Left cardiac atrium (tissue), 4 donors: Measurements from ENCODE around the gene GLDC. TPM values are rescaled to one million over a fixed set of nuclear protein-coding genes. Genes with fewer than 3 reads are reported as not detected.

ENCODE experiments used
- ATAC-seq, 2 donors: fragments of 200-7000 bp; cut with Tn5 transposase; one replicate each; pipeline ENCODE4 v1.9.1; 2020; ENCODE audit warnings: mild to moderate bottlenecking in 2 of 2, moderate library complexity in 2 of 2
- DNase-seq: peaks from one replicate; pipeline ENCODE4 v3.0.0-alpha.2; 2020
- intact Hi-C, 2 donors: fragments of 100-400 bp; cut with DNase I; formaldehyde crosslinking; loops; one replicate each; pipeline versions ENCODE4 v1.14.1 to v1.15.1; 2022 to 2023
- total RNA-seq, 2 donors: library from RNA; stranded (reverse); fragmentation: NEBNext Ultra II Directional; extraction: Animal tissue kit (Norgen Biotek cat#: 25700); gene quantifications; one replicate each; pipeline ENCODE4 v1.2.1, GENCODE V29; 2021
- donor health status: DM: no; HTN: yes; CAD: no.
- donor health status: DM: no; HTN: yes; CAD: no; lungs with severe emphysema.
- donor health status: DM: yes; HTN: yes; CAD: no.
- donor health status: Dilated cardiomyopathy.

The GLDC gene
- total RNA-seq, 2 donors from 2014 or later = 0.21 to 0.24 TPM

DNA sequence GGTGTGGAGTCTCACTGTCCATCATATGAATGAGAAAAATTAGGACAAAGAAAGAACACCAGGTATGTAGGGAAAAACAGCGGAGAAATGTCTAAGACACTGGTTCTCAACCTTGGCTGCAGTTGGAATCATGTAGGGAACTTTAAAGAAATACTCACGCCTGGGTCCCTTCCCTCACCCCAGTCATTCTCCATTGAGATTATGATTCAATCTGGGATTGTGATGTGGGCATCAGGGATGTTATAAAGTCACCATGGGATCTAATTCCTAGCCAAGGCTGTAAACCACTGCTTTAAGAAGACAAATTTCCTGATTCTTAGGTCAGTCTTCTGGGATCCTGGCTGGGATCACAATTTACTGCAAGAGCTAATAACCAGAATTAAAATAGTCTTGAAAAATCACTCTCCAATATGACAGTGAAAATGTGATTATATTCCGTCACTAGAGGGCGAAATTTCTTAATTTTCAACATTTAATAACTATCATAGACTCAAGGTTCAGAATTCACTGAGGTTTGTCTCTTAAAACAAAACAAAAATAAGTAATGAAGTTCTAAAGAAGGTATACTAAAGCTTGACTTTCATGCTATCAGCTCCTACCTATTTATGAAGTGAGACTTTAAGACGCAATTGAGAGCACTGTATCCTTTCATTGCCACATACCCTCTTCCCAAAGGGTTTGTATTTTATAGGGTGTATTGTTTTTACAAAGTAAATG is 60.5 kb downstream of the GLDC start:
- ATAC-seq (no peak), DNase-seq (no peak)
- intact Hi-C loops = loop anchor here (5.0 to 10.0 kb wide), 2 partner anchors 82 to 150 kb away; no protein-coding TSS in a partner anchor

DNA sequence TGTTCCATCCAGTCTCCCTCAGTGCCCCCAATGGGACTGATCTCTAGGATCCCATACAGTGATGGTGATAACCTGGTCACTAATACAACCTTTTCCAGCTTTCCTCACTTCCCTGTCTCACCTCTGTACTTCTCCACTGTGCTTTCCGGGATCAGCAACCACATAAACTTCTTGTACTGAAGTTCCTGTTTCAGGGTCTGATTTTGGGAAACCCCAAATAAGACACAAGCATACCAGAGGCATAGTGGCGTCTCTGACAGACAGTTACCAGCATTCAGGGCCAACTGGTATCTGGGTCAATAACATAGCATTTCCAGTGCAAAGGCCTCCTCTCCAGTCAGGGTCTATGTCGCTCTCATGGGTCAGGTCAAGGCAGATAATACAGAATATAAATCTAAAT is 64.3 kb downstream of the GLDC start:
- ATAC-seq = no peak
- intact Hi-C loops = loop anchor here (10.0 kb wide), 1 partner anchor 154 kb away; no protein-coding TSS in a partner anchor
- no peak for DNase-seq

DNA sequence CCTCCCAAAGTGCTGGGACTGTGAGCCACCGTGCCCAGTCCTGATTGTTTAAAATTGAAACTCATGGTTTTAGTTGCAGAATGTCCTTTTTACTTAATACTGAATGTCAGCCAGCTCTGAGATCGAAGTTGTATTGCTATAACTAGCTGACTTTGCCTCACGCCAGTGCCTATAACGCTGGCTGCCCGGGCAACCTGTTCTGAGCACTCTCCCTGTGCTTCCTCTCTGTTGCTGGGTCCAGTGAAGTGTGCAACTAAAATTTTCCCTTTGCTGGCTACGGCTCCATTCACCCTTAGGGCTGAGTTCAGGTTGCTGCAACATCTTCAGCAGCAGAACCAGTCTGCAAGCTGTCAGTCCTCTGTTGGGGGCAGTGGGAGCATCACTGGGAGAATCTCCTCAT is 65.9 kb downstream of the GLDC start:
- DNase-seq (no peak), ATAC-seq (no peak)
- intact Hi-C loops = loop anchor here (10.0 kb wide), 1 partner anchor 155 kb away; no protein-coding TSS in a partner anchor

DNA sequence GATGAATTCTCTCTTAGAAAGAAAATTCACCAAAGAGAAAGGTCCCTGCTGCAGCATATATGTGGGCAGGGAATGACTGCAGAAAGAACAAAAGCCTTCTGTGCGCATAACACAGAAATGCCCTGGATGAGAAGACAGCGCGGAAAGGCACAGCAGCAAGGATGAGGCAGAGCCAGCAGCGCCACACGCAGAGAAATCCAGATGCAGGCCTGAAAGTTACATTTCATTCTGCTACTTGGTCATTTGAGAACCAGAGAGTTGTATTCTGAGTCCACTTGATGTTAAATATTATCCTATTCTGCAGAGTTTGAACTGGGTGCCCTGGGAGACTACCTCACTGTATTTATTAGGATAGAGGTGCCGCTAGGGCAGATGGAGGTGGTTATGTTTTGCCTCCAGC is 68.5 kb downstream of the GLDC start:
- no peak for ATAC-seq
- no peak for DNase-seq
- intact Hi-C loops = no loop called here

DNA sequence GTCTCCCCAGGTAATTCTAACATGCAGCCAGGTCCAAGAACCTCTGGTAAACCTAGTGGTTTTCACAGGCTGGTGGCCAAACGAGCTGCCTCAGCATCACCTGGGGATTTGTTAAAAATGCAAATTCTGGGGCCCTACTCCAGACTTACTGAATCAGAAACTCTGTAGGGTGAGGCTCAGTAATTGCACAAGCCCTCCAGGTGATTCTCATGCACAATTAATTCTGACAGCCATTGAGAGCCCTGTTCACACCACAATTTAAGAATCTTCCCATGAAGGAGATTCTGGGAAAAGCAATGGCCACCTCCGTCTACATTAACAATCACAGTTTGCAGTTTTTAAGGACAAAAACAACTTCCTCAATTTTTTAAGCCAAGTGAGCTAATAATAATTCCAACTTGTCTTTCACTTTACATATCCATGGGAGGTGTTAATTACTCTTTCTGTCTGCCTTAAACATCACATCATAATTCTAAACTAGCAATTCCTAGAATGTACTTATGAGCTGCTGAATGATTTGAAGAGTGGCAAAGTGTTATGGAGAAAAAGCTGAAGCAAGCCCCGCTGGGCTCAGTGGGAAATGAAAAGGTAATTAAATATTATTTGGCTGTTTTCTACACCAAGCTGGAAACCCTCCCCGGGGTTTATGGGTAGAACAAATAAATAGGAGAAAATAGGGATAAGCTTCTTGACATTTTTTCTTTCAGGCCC is 70.0 kb downstream of the GLDC start:
- ATAC-seq = no peak

DNA sequence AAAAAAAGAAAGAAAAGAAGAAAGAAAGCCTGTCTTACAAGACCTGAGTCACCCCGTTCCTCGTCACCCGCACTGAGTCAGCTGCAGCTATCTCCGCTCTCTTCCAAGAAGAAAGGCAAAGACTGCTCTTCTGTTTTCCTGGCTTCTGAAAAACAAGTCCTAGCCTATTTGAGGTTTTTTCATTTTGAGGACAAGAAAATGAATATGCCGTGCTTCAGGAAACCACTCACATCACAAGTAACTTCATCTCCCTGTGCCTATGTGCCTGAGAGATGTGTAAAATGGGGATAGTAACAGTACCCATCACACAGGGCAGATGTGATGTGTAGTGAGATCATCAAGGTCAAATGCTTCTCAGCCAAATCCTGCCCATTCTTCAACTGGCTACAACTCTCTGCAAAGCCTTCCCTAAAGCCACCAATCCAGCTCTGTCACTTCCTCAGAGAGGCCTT is 78.4 kb downstream of the GLDC start:
- intact Hi-C loops = no loop called here
- peak; percentile 47 for DNase-seq
- peak in 1 of 2 donors; percentile 50 for ATAC-seq

More for the DNA sequence above, 70.0 kb downstream of the GLDC start:
- DNase-seq = no peak
- intact Hi-C loops = no loop called here

DNA sequence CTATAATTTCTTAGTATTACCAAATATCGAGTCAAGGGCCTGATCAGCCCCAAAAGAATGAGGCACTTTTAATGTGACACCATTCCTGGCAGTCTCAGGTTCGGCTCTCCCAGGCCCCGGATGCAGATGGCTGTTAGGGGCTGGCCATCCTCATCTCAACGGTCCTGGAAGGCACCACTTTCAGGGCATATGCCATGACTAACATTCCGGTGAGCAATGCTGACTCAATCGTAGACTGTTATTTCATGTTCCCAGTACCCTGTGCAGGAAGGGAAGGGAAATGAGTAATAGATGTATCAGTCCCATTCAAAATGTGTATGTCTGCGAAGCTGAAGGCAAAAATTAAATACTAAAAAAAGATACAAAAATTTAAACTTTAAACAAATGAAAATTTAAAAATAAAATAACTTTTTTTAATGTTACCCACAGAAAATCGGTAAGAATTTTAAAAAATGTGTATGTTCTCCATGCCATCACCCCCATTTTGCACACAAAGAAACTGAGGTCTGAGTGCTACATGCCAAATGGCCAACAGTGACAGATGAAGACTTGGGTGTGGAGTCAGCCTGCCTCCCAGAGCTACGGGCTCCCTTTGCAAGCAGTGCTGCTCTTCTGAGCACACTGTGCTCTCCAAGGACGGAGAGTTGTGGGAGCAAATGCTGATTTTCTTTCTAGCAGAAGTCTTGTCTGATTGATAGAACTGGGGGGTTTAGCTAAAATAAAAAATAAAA is 79.0 kb downstream of the GLDC start:
- DNase-seq = peak; percentile 63
- intact Hi-C loops = no loop called here
- peak in 1 of 2 donors; percentile 90 for ATAC-seq

DNA sequence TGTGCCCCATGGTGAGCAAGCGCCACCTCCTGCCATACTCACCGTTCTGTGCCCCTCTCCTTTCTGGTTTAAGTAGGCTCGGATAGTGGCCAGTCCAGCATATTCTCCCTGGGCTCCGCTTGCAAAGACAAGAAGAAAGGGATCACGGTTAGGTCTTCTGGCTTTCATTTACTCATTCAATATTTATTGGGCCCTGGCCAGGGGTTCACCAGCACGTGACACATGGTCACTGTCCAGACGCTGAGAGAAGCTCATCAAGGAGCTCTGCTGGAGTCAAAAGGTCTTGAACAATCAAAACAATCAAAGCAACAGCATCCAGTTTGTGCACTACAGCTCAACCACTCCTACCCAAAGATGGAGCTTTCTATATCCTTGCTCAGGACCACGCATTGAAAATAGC is 80.2 kb downstream of the GLDC start:
- ATAC-seq (peak in 1 of 2 donors; percentile 19), DNase-seq (no peak)
- intact Hi-C loops = no loop called here

DNA sequence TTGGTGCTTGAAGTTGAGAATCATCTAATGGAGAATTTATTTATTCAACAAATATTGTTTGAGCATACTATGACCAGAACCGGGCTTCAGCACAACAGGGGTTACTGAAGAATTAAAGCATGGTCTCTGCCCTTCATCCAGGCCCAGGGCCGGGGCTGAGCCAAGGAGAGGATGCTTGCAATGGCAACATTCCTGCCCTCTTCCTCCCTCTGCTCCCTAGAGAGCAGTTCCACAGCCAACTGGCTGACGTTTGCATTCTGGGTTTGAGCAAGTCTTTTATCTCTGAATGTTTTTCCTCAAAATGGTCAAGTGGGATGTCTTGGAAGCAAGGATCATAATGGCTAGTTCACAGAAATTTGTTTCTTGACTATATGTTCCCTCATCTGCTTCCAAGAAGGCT is 80.7 kb downstream of the GLDC start:
- peak; percentile 71 for DNase-seq
- intact Hi-C loops = no loop called here
- peak; percentile 57 to 82 for ATAC-seq

DNA sequence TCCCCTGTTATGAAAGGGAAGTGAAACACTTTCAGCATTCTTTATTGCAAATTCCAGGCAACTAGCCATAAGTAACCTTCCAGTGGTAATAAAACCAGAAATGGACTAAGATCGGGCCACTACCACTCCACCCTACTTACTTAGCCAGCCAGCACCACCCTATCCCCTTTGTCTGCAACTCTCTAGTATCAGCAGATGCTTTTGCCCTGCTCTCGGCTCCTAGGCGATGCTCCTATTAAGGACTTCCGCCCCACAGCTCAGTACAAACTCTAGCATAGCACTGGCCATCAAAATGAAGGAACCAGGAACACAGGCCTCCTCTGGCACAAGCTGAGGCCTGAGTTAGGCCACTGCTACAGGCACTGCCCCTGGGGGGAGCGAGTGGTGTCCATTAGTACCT is 81.2 kb downstream of the GLDC start:
- peak; percentile 38 for DNase-seq
- peak; percentile 21 to 42 for ATAC-seq
- intact Hi-C loops = no loop called here

DNA sequence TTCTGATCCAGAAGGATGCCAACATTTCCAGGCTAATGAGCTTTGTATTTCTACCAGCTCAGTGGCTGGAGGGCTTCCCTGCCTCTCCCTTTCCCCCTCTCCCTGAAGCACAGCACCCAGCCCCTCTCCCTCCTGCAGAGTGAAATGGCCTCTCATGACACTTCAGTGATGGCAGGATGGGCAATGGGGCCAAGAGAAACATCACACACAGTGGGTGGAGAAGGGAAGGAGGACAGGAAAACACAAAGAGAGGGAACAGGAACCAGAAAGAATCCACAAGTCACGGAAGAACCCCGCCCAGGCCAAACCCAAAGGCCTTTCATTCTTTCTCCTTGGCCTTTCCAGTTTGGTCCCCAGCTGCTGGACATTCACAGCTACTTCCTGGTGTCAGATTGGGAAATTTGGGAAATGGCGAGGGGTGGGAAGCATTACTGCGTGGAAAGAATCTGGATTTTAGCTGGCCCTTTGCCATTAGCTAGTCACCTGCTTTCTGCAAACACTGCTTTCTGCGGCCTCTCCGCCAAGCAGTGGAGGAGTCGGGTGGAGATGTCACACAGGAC is 82.6 kb downstream of the GLDC start:
- ATAC-seq (no peak), DNase-seq (peak; percentile 55)
- intact Hi-C loops = no loop called here

DNA sequence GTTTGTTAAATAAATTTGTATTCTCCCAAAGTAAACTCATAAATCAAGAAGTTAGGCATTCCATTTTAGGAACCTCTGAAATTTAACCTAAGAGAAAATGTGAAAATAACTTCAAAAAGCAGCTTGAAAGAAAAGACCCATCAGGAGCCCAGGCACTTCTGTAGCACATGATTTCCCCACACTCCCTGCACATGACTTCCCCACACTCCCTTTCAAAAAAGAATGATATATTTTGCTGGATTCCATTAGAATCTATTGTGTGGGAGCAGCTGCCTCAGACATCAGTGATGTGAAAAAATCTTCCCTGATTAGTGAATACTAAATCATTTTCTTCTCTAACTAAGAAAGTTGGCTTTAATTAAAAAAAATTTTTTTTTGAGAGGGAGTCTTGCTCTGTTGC is 83.3 kb downstream of the GLDC start:
- intact Hi-C loops = no loop called here
- no peak for ATAC-seq

DNA sequence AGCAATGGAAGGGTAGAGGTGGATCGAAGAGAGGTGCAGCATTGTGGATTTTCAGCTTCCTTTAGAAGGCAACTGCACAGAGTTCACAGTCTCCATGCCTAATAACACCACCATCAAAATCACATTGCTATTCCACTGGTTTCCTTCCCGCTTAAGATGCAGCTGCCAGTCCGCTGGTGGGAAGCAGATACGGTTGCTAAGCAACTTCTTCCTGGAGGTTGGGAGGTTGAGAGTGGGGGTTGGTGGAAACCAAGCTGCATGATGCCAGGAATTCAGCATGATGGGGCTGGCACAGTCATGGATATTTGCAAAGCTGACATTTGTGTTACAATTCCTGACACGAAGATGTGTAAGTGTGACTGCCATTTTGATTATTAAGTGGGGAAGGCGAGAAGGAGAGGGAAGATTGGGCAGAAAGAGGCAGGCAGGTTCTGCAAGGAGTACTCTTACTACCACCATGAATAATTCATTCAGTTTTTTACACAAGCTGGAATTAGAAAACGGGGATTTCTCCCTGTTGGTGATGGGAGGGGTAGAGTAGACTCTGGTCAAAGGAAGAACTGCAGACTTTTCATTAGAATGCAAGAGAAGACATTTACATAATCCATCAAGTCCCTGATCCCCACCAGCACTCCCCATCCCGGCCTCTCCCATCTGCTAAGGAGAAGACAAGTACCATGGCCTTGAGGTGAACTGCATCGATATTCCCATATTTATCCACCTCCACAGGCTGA is 87.5 kb downstream of the GLDC start:
- ATAC-seq = no peak
- DNase-seq = peak; percentile 45
- intact Hi-C loops = no loop called here

More for the DNA sequence above, 83.3 kb downstream of the GLDC start:
- no peak for DNase-seq

DNA sequence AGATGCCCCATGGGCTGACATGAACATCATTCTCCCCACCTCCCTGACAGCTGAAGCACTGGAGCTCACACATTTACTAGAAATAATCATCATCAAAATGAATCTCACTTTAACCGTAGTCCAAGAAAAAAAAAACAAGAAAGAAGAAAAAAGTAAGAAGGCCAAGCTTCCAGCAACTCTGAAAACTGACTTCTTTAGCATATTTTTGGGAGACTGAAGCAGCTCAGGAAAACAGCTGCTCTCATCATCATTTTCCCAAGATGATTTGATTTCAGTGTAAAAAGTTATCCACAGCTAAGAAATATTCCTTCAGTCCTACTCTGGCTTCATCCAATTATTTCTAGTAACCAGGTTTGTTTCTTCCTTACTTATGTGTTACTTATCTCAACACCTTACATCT is 91.7 kb downstream of the GLDC start:
- intact Hi-C loops = no loop called here
- DNase-seq (no peak), ATAC-seq (no peak)

DNA sequence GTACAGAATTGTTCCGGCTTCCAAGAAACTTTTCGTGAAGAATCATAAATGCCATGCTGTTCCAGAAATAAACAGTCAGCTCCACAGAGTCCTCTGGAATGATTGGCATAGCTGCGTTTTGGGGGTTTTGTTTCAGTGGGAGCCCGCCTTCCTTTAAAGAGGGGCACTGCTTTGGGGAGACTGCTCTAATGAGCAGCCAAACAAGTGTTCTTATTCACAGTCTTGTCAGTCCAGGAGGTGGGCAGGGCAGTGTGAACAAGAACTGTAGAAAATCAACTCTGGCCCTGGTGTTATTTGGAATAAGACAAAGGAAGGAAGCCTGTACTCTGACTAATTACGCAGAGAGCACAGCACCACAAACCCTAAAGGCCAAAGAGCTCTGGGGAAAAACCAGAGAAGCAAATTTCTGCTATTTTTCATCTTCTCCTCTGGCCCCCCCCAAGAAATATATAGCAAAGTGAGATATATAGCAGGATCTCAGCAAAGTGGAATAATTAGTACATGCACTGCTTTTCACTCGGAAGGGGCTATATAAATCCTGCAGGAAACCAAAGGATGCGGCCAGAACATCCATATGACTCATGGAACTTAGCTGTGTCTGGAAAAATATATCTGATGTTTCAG is 92.9 kb downstream of the GLDC start:
- ATAC-seq (peak in 1 of 2 donors; percentile 40), DNase-seq (peak; percentile 36)
- intact Hi-C loops = no loop called here

DNA sequence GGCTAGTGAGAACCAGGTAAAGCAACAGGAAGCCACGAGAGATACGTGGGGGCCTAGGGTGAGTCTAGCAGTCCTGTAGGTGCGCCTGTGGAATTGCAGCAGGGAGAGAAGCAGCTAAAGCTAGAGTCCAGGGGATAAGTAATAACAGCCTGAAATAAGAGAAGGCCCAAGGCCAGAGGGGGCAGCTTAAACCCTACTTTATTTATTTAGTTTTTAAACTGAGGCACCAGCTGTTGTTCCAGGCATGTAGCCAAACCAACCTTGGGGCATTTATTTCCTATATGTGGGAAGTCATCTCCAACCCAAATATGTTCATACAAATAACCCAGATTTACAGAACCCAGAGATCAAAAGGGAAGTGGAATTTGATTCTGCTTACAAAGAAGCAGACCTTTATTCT is 93.5 kb downstream of the GLDC start:
- intact Hi-C loops = no loop called here
- no peak for ATAC-seq
- no peak for DNase-seq

DNA sequence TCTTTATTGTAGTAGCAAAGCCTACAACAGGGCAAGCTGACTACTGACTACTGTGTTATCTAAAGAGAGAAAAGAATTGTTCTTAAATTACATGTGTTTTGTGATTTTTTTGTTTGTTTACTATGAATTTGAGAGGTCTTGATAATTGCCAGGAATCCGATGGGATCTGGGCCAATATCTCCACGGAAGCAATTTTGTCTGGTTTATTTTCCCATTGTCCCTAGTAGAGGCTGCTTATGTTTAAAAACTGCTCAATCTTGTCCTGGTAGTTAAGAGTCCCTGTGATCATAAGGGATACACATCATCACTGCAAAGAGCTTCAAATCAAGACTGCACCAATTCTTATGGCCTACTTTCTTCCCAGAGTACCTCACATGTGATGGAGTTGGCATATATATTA is 94.4 kb downstream of the GLDC start:
- DNase-seq (no peak), ATAC-seq (no peak)
- intact Hi-C loops = no loop called here

DNA sequence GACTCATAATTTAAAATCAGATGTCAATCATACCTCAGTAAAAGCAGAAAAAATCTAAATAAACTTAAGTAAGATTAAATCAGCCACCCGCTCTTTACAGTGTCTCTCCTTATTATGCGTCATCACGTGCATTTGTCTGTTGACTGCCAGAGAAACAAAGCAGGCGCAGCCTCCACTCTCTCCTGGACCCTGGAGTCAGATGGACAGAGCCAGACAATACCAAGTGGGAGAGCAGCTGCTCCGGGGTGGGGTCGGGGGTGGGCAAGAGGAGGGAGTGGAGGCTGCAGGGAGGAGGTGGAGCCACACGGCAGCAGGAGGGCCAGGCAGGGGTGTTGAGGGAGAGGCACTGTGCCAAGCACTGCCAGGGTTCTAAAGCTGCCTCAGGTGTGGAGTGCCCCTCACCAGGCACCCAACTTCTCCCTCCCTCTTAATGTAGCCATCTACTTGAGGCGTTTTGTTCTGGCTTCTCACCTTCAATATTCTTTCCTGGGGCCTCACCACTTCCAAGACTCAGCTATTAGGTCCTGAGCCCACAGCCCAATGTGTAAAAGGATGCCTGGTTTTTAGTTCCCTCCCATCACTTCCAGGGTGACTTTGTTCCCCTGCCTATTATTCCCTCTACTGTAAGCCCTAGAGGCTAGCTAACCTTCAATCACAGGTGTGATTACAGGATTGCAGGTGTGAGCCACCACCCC is 96.3 kb downstream of the GLDC start:
- ATAC-seq (no peak), DNase-seq (no peak)
- intact Hi-C loops = no loop called here
